Measurements from ENCODE around the gene GID4.

DNA sequence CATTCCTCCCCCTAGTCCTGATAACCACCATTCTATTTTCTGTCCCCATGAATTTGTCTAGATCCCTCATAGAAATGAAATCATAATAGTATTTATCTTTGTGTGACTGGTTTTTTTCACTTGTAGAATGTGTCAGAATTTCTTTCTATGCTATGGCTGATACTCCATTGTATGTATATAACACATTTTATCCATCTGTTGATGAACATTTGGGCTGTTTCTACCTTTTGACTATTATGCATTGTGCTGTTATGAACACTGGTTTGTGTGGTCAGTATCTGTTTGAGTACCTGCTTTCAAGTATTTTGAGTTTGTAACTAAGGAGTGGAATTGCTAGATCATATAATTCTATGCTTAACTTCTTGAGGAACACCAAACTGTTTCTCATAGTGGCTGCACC is 32.5 kb downstream of the GID4 start:
- TF ChIP-seq, protein P1, sequence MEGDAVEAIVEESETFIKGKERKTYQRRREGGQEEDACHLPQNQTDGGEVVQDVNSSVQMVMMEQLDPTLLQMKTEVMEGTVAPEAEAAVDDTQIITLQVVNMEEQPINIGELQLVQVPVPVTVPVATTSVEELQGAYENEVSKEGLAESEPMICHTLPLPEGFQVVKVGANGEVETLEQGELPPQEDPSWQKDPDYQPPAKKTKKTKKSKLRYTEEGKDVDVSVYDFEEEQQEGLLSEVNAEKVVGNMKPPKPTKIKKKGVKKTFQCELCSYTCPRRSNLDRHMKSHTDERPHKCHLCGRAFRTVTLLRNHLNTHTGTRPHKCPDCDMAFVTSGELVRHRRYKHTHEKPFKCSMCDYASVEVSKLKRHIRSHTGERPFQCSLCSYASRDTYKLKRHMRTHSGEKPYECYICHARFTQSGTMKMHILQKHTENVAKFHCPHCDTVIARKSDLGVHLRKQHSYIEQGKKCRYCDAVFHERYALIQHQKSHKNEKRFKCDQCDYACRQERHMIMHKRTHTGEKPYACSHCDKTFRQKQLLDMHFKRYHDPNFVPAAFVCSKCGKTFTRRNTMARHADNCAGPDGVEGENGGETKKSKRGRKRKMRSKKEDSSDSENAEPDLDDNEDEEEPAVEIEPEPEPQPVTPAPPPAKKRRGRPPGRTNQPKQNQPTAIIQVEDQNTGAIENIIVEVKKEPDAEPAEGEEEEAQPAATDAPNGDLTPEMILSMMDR (IDR thresholded peaks at IDR 0.05; ENCODE audit: low read depth, low read length) = no peak
- TF ChIP-seq POLR2A (IDR thresholded peaks at IDR 0.05; ENCODE audit: extremely low read depth, insufficient read length) = no peak
- TF ChIP-seq, protein P2, sequence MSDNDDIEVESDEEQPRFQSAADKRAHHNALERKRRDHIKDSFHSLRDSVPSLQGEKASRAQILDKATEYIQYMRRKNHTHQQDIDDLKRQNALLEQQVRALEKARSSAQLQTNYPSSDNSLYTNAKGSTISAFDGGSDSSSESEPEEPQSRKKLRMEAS (IDR thresholded peaks at IDR 0.05; ENCODE audit: low read depth, low read length) = no peak

Measured in NB4 (cell line).